Lung microvascular endothelial cell (primary cell): ENCODE data around the gene WASL. TPM values are rescaled to one million over a fixed set of nuclear protein-coding genes. Genes with fewer than 3 reads are reported as not detected.

Source experiments
- DNase-seq, 2 donors: peaks; one replicate each; pipeline versions ENCODE4 v3.0.0 to v3.0.0-alpha.2; 2010; ENCODE audit warnings: low read depth in 2 of 2
- total RNA-seq: library from RNA; depleted of rRNA; stranded (reverse); fragments of >200 nt; gene quantifications from 2 replicates; pipeline ENCODE4 v1.2.1, GENCODE V29; 2014

The WASL gene
- total RNA-seq, 1 donor from 2014 or later, result 10.1 TPM

DNA sequence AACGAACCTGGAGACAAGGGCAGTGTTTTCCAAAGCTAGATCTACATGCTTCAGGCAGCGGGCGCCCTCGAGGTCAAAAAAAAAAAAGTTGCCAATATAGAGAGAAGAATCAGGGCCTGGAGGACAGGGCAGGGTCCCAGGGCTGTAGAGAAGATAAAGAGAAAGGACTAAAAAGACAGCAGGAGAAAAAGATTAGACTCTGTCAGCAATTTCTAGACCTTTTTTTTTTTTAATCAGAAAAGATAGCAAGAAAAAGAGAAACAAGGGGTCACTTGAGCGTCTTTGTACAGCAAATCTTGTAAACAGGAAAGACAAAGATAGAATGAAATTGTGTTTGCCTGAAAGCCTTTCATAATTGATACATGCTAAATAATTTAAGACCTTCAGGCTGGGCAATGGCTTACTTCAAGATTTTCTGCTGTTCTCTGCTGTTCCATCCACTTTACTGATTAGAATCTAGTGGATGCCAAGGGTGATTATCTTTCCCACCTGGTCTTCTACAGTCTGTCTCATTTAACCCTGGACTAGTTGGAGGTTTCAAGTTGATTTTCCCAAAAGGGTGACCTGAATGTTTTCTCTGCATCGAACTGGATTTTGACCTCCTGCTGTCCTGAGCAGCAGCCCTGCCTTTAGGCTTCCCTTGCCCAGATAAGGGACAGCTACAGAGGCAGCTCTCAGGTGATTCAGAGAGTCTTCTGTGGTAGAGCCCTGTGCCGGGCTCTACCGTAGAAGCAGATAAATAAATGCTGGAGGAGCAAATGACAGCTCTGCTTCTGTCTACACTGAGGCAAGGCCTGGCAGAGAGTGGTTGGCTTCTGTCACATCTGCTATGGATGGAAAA is 88.1 kb downstream of the WASL start:
- DNase-seq, result no peak

- DNase-seq, result no peak
Measured at GRCh38 chr7:123658023-123658422, 90.8 kb downstream of the WASL start.

DNA sequence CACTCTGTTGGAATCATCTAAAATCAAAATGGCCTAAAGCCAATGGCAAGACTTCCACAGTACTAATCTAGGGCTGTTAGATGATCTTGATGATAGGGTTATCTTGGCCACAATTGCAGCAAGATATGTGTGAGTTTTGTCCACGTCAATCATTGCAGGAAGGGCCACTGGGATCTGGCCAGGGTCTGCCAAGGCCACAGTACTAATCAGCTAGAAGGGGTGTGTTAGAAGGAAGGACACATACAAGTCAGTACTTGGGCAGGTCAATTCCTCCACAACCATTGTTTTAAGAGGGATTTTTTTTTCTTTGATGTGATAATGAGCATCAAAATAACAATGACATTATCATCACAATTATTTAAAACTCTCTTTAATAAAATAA is 91.5 kb downstream of the WASL start:
- DNase-seq, result peak in 1 of 2 donors; percentile 15

DNA sequence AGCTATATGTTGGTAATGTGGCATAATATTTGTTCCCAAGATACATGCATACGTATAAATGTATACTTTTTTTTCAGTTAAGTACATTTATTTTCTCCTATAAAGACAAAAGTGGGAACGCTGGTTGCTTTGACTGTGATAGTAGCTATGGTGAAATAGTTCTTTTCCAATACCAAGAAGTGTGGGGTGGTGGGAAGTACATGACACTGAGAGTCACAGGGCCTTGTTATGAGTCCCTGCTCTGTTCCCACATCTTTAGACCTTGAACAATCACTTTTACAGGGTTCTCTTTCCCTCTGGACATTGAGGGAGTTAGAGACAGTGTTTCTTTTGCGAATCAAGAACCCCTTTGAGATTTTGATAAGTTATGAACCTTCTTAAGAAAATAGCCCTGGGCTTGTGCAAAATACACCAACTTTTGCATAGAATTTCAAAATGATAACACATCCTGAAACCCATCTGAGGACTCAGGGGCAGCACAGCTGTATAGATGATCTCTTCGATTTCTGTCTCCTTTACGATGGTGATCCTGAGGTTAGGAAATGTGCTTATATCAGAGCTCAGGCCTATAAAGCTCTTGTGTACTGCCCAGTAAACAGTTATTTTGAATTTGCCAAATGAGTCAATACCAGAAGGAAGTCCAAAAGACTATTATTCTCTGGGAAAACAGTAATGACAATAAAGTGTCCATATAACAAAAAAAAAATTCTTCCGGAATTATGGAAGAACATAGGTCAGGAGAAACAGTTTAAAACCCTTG is 92.1 kb downstream of the WASL start:
- DNase-seq, result no peak

DNA sequence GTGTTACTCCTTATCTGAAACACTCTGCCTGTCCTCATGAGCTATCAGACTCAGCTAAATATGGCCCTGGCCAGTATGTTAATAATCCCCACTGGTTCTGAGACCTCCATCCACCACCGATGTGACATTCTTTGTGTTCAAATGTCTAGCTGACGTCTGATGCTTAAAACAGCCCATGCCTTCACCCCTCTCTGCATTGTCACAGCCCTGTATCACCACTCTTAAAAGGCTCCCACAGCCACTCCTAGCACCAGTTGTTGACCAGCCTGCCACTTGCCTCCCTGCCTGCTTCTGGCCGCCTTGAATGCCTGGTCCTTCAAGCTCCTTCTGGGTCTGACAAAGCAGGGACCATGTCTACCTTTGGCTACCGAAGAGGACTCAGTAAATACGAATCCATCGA is 93.2 kb downstream of the WASL start, which contains the start of gene LMOD2:
LMOD2 (plus strand) TSS at position 253 of the 400 bp plus-strand sequence; CDS start at position 351, 98 bp downstream.
- DNase-seq, result no peak

GRCh38 chr7:123653162-123653561 is 95.6 kb downstream of the WASL start:
- no peak for DNase-seq

DNA sequence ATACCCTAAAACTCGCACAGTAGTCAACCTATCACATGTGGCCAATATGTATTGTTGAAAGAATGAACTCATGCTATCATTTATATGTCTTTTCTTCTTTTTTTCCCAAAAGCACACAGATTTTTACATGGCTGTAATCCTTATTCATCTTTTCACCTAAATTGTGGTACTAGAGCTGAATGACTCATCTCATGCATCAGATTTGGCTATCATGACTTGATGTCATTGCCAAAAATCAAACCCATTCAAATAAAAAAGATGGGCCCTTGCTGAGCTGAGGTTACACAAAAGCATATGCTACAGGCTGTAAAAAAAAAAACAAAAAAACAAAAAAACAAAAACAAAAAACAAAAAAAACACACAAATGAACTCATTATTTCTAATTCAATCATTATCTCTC is 96.4 kb downstream of the WASL start:
- DNase-seq, result no peak

DNA sequence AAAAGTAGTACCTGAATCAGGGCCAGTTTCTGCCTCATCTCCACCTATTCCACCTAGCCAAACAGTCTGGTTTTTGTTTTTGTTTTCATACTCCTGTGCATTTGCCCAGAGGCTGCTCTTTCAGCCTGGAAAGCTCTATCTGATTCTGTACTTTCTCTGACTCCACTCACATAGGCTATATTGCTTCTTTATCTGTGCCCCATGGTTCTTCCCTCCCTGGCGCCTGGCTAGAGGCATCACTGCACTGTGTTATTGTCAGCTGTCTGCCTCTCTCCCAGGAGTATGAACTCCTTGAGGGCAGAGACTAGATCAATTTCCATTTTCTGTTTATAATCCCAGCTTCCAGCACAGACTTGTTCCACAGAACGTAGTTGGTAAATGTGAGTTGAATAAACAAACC is 98.2 kb downstream of the WASL start:
- no peak for DNase-seq

DNA sequence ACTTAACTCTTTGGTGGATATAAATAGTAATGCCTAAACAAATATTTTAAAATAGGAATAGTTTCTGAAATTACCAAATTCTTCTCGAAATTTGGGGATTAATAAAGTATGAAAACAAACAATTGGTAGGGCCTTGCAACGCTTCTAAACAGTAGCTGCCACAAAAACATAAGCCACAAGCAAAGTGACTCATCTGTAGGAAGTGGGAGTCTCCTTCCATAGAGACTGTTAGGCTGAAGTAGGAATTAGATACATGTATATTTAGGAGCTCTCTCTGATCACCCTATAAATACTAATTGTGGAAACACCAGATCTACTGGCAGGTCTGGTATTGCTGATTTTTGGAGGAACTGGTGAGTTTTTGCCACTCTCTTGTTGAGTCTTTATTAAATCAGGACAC is 98.8 kb downstream of the WASL start:
- peak; percentile 35 to 65 for DNase-seq

- no peak for DNase-seq
Measured at GRCh38 chr7:123647106-123647730, 101.6 kb downstream of the WASL start.

GRCh38 chr7:123645516-123645915 is 103.3 kb downstream of the WASL start:
- DNase-seq, result no peak

GRCh38 chr7:123643495-123644441 is 105.0 kb downstream of the WASL start:
- DNase-seq, result peak; percentile 88 to 89

DNA sequence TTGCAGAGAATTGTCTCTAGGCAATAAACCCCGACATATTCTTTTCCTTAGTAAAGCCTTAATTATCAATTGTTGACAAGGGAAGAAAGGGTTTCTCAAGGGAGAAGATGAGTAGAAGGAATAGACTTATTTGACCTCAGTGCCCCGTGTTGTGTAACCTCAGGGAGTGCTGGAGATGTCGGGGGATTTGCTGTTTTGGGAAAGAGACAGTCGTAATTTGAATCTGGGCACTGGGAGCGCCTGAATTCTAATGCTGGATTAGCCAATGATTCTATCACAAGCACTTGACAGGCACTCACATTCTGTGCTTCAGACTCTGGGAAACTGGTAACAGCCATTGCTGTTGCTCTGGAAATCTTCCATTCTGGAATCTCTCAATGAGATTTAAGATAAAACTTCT is 106.9 kb downstream of the WASL start:
- DNase-seq, result no peak

DNA sequence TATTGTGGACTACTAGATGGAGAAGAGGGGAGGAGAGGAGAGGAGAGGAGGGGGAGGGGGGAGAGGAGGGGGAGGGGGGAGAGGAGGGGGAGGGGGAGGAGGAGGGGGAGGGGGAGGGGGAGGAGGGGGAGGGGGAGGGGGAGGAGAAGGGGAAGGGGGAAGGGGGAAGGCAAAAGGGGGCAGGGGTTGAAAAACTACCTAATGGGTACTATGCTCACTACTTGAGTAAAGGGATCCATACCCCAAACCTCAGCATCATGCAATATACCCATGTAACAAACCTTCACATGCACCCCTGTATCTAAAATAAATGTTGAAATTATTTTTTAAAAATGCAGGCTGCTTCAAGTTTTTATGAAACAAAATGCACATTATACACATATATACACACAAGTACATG is 108.2 kb downstream of the WASL start:
- no peak for DNase-seq

DNA sequence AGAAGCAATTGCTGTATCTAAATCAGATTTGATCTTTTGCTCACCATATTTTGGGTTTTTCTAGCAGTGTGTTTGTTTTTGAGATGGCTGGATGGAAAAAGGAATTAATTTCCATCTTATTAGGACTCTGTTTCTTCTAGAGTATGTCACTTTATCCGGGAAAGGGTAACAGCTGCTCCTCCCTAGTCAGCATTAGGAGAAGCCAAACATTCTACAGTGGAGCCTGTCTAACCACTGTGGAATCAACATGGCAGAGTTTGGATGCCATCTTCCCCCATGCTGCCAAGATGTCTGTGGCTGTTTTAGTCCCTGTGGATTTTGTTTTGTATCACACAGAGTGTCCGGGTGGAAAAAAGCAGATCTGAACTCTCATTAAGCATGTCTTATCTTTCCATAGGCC is 109.2 kb downstream of the WASL start:
- no peak for DNase-seq

DNA sequence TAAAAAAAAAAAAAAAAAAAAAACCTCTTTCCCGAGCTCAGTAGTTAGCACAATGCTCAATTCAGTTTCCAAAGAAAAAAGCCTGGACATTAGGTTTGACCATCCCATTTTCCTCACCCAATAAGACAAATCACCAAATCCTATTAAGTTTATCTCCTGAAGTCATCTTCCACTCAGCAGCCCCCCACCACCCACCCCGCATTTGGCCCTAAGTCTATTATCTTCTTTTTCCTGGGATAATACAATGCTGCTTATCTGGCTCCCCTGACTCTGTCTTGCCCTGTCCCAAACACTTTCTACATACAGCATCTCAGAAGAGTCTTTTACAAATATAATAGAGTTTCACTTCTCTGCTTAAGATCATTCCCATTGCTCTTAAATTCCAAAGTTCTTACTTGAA is 110.9 kb downstream of the WASL start:
- no peak for DNase-seq

DNA sequence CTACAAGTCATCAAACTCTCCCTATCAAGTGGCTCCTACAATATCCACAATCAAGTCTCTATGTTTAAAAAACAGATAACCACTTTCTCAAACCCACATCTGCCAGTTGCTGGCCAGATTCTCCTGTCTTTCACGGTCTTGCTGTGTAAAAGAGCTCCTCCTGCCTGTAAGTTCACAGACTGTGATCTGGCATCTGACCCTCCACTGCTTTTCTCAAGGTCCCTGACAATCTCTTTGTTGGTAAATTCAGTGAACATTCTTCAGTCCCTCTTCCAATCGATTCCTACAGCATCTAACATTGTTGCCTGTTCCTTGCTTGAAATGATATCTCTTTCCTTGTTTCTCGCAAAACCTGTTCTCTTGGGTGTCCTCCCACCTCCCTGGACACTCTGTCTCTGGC is 111.6 kb downstream of the WASL start:
- DNase-seq, result no peak

DNA sequence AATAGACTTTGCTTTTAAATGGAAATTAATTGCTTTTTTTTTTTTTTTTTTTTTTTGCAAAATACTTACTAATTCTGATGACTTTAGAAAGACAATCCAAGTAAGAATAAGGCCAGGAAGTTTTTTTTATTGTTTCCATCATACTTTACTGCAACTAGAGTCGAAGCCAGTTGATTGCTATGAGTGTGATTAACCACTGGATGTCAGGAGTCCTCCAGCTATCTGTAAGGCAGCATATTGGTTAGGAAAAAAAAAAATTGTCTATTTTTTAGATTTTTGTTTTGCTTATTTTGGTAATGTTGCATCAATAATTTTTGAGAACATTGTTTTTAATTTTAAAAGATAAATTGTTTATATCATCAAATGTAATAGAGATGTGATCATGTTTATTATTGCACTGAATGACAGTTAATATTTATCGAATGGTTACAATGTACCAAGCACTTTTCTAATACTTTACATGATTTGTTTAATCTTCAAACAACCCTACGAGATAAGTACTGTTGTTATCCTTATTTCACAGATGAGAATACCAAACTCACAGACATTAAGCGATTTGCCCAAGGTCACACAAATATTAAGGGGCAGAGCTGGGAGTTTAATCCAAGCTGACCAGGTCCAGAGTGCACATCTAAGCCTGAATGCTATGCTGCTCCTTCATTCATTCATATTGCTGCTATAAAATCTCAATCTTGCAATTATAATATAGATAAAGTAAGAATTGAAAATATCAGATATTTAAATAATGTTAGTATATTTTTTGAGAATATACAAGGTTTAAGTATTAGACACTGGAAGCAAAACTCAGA is 113.0 kb downstream of the WASL start:
- DNase-seq, result peak; percentile 78 to 80

- peak in 1 of 2 donors; percentile 15 for DNase-seq
Measured at GRCh38 chr7:123634011-123634573, 114.7 kb downstream of the WASL start.

DNA sequence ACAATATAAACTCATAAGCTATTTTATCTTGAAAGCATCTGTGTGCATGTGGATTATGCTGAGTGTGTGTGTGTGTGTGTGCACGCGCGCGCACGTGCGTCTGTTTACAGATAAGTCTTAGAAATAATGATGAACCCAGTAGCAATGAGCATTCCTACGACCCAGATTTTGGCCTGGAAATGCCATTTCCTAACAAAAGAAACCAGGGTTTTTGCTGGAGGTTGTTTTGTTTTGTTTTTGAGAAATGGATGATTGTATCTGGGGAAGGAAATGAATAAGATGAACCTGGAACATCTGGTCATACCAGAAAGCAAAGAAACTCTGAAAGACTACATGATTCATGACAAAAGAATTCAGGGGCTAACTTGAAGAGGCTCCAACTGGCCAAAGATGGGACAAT is 115.2 kb downstream of the WASL start:
- DNase-seq, result peak; percentile 51 to 95
